K562 (cell line): Measurements from ENCODE around the gene HDHD3. TPM values are rescaled to one million over a fixed set of nuclear protein-coding genes. Genes with fewer than 3 reads are reported as not detected.

Source experiments
- ATAC-seq: fragments of 200-7000 bp; cut with Tn5 transposase; 3 replicates; pipeline ENCODE4 v1.9.1; 2020; ENCODE audit warnings: moderate library complexity
- BruUV-seq: library from RNA; stranded (reverse); fragments of 400-500 nt; replicated peaks from 2 replicates; lab custom pipeline; 2021; lab: Mats Ljungman, UMichigan
- CTCF ChIA-PET: fragments of 300-600 bp; formaldehyde crosslinking; extraction: SDS; loops from one replicate; lab custom pipeline; 2021; ENCODE audit warnings: low intra/inter-chr PET ratio; lab: Yijun Ruan, JAX
- POLR2A ChIA-PET: fragments of 300-600, 350-650 bp; sonication (Branson Sonifier 250); formaldehyde crosslinking; extraction: SDS; loops from one replicate; lab custom pipeline; 2021; ENCODE audit warnings: antibody characterized with exemption, inconsistent platforms; lab: Yijun Ruan, JAX
- DNase-seq, 4 experiments: peaks; one replicate each; pipeline versions ENCODE4 v3.0.0 to v3.0.0-alpha.2; 2011 to 2018; ENCODE audit warnings: low spot score in 3 of 4, mixed read lengths in 3 of 4; ENCODE audit errors: extremely low read depth in 1 of 4
- FAIRE-seq: peaks from 2 replicates; lab custom pipeline; 2011; peaks lifted over from hg19 to GRCh38; lab: Jason Lieb, UNC
- H2AFZ ChIP-seq: 2 replicates; pipeline ENCODE4 v1.6.0; 2011; ENCODE audit warnings: low read depth, low read length, control low read depth, inconsistent platforms
- H3K27ac ChIP-seq: fragments of 200-600 bp; 3 replicates; pipeline ENCODE4 v1.8.0; 2011; ENCODE audit warnings: low read depth, mild to moderate bottlenecking, control low read depth, inconsistent platforms, low read length, moderate library complexity, mixed read lengths; ENCODE audit errors: extremely low read depth
- H3K27me3 ChIP-seq, 2 experiments: fragments of 300-600 bp in 1 of 2; 2 replicates in 1 of 2; 3 replicates in 1 of 2; pipeline versions ENCODE4 v1.6.0 to v1.8.0; 2011; ENCODE audit warnings: inconsistent platforms in 2 of 2, low read length in 2 of 2, mild to moderate bottlenecking in 1 of 2, mixed read lengths in 1 of 2, moderate library complexity in 1 of 2; ENCODE audit not compliant: control insufficient read depth in 2 of 2, insufficient read depth in 2 of 2
- H3K36me3 ChIP-seq: fragments of 300-600 bp; 3 replicates; pipeline ENCODE4 v1.8.0; 2011; ENCODE audit warnings: mild to moderate bottlenecking, low read length, inconsistent platforms; ENCODE audit not compliant: control insufficient read depth, insufficient read depth
- H3K4me1 ChIP-seq, 2 experiments: fragments of 200-600 bp in 1 of 2; replicated peaks in 1 of 2; 2 replicates in 1 of 2; 3 replicates in 1 of 2; pipeline versions ENCODE4 v1.5.1 to v1.8.0; 2011; ENCODE audit warnings: inconsistent platforms in 2 of 2, low read length in 2 of 2, mild to moderate bottlenecking in 1 of 2, mixed read lengths in 1 of 2, moderate library complexity in 1 of 2; ENCODE audit not compliant: control insufficient read depth in 2 of 2, insufficient read depth in 2 of 2
- H3K4me2 ChIP-seq: 2 replicates; pipeline ENCODE4 v1.6.1; 2011; ENCODE audit warnings: low read length, control low read depth, inconsistent platforms, mixed read lengths; ENCODE audit not compliant: insufficient read depth
- H3K4me3 ChIP-seq: fragments of 200-600 bp; sonication (generic), shearing (Covaris generic); 2 replicates; pipeline ENCODE4 v1.5.1; 2016; ENCODE audit warnings: control low read depth, inconsistent platforms
- H3K79me2 ChIP-seq: fragments of 200-600 bp; 3 replicates; pipeline ENCODE4 v1.8.0; 2011; ENCODE audit warnings: low read length, inconsistent platforms; ENCODE audit not compliant: control insufficient read depth, insufficient read depth
- H3K9ac ChIP-seq, 2 experiments: 2 replicates each; pipeline versions ENCODE4 v1.6.0 to v1.6.1; 2011; ENCODE audit warnings: low read depth in 2 of 2, low read length in 2 of 2, control low read depth in 1 of 2, inconsistent platforms in 1 of 2, mild to moderate bottlenecking in 1 of 2, mixed read lengths in 1 of 2; ENCODE audit not compliant: insufficient read depth in 1 of 2
- H3K9me1 ChIP-seq: one replicate; pipeline ENCODE4 v1.6.0; 2011; ENCODE audit warnings: inconsistent platforms, mild to moderate bottlenecking, low read length, moderate library complexity; ENCODE audit not compliant: control insufficient read depth, insufficient read depth
- H3K9me3 ChIP-seq: replicated peaks from 2 replicates; pipeline ENCODE4 v1.5.1; 2011; ENCODE audit warnings: low read depth, low read length, inconsistent platforms; ENCODE audit not compliant: control insufficient read depth, insufficient read depth
- H4K20me1 ChIP-seq: replicated peaks from 2 replicates; pipeline ENCODE4 v1.6.1; 2011; ENCODE audit warnings: low read length, inconsistent platforms, mixed read lengths; ENCODE audit not compliant: control insufficient read depth, insufficient read depth
- ETV5 ChIP-seq: sonication (generic); formaldehyde crosslinking; IDR thresholded peaks from 2 replicates; pipeline ENCODE4 v1.4.0; 2020; ENCODE audit warnings: low read depth, mild to moderate bottlenecking, missing genetic modification reagents
- ETV6 ChIP-seq, 3 experiments: fragments of 150-350 bp in 1 of 3; sonication (generic) in 1 of 3; formaldehyde crosslinking in 1 of 3; IDR thresholded peaks; 2 replicates each; pipeline versions ENCODE4 v1.6.1 to v1.8.0; 2014 to 2022; ENCODE audit warnings: borderline replicate concordance in 2 of 3, low read depth in 2 of 3, antibody characterized with exemption in 1 of 3, low read length in 1 of 3, mild to moderate bottlenecking in 1 of 3, missing genetic modification reagents in 1 of 3
- KAT8 ChIP-seq: fragments of 450-650 bp; IDR thresholded peaks from 2 replicates; pipeline ENCODE4 v1.6.1; 2016; ENCODE audit warnings: low read depth, mild to moderate bottlenecking
- MCM5 ChIP-seq: fragments of 450-650 bp; IDR thresholded peaks from 2 replicates; pipeline ENCODE4 v1.6.1; 2016; ENCODE audit warnings: low read depth
- NCOA6 ChIP-seq: fragments of 450-650 bp; IDR thresholded peaks from 2 replicates; pipeline ENCODE4 v1.6.1; 2017; ENCODE audit warnings: mild to moderate bottlenecking
- NELFE ChIP-seq: IDR thresholded peaks from 2 replicates; pipeline ENCODE4 v1.6.1; 2011; ENCODE audit warnings: mild to moderate bottlenecking; ENCODE audit not compliant: insufficient read depth, insufficient read length
- PREB ChIP-seq: sonication (generic); formaldehyde crosslinking; IDR thresholded peaks from 2 replicates; pipeline ENCODE4 v1.8.1; 2023; ENCODE audit warnings: mild to moderate bottlenecking, missing genetic modification reagents
- SIN3B ChIP-seq: fragments of 450-650 bp; IDR thresholded peaks from 2 replicates; pipeline ENCODE4 v1.6.1; 2017; ENCODE audit warnings: low read depth, mild to moderate bottlenecking, moderate library complexity
- SMC3 ChIP-seq: conservative IDR thresholded peaks from 2 replicates; pipeline ENCODE4 v1.6.1; 2011; ENCODE audit warnings: low read depth, low read length, improper control_type of control experiment; ENCODE audit not compliant: insufficient read depth
- TBL1XR1 ChIP-seq, 2 experiments: IDR thresholded peaks; 2 replicates each; pipeline ENCODE4 v1.6.1; 2012; ENCODE audit warnings: improper control_type of control experiment in 2 of 2, low read length in 2 of 2, mild to moderate bottlenecking in 1 of 2
- TEAD2 ChIP-seq: fragments of 450-650 bp; IDR thresholded peaks from 2 replicates; pipeline ENCODE4 v1.6.1; 2016; ENCODE audit warnings: missing genetic modification characterization, control low read depth, missing compliant biosample characterization
- ZMIZ1 ChIP-seq, 2 experiments: fragments of 150-350 bp in 1 of 2; IDR thresholded peaks; 2 replicates each; pipeline ENCODE4 v1.6.1; 2012 to 2016; ENCODE audit warnings: low read depth in 2 of 2, low read length in 2 of 2, mild to moderate bottlenecking in 1 of 2, moderate library complexity in 1 of 2
- ZNF696 ChIP-seq: fragments of 250-450 bp; sonication (Bioruptor Pico); conservative IDR thresholded peaks from 2 replicates; pipeline ENCODE4 v1.4.0; 2020; ENCODE audit warnings: mild to moderate bottlenecking, moderate library complexity
- ZNF707 ChIP-seq: fragments of 250-450 bp; sonication (Bioruptor Pico); conservative IDR thresholded peaks from 2 replicates; pipeline ENCODE4 v1.8.0; 2022; ENCODE audit warnings: inconsistent platforms, mild to moderate bottlenecking, moderate library complexity
- ZNF764 ChIP-seq: fragments of 250-450 bp; sonication (Bioruptor Pico); IDR thresholded peaks from 2 replicates; pipeline ENCODE4 v1.4.0; 2020; ENCODE audit warnings: low read depth, mild to moderate bottlenecking, moderate library complexity
- WGBS: fragments of 100-300 bp; shearing (Covaris generic); methylation state at CpG from one replicate; pipeline ENCODE4 v1.1.6; 2016; ENCODE audit warnings: low coverage, mixed read lengths; ENCODE audit not compliant: insufficient coverage; ENCODE audit errors: missing lambda C conversion rate; 5-methylcytosine and 5-hydroxymethylcytosine counted together
- in situ Hi-C: fragments of 300-500 bp; cut with MboI; formaldehyde crosslinking; loops from 4 replicates; pipeline ENCODE4 v1.15.0; 2018; ENCODE audit warnings: inconsistent platforms, mixed read lengths
- intact Hi-C: fragments of 100-400 bp; cut with micrococcal nuclease; formaldehyde crosslinking; loops from 2 replicates; pipeline ENCODE4 v1.14.2; 2022
- polyA plus RNA-seq, 8 experiments: library from polyadenylated mRNA; depleted of rRNA in 4 of 8; stranded (reverse) in 5 of 8; unstranded in 3 of 8; fragments of >200 nt; fragmentation: Nextera tagmentation in 2 of 8; fragmentation: Illumina TruSeq in 1 of 8; extraction: Ambion mirVana in 2 of 8; extraction: Trizol in 1 of 8; gene quantifications; 2 replicates each; pipeline versions ENCODE4 v1.2.1 to v1.2.3, GENCODE V29; 2011 to 2014; ENCODE audit warnings: inconsistent platforms in 1 of 8, missing spikeins in 1 of 8
- total RNA-seq, 7 experiments: library from RNA; depleted of rRNA in 6 of 7; stranded (reverse); fragments of >200 nt in 6 of 7; fragmentation: Illumina TruSeq in 2 of 7; extraction: Trizol in 2 of 7; gene quantifications; 2 replicates each; pipeline versions ENCODE4 v1.2.1 to v1.2.3, GENCODE V29; 2011 to 2021; ENCODE audit warnings: low replicate concordance in 1 of 7

HDHD3 gene
- total and polyA plus RNA-seq, 9 of the 15 experiments (the other 6 are each of a cell fraction or from before 2014, with no cell fraction given), result 1.1 to 19.1 (median 10.9) TPM

- Histone ChIP-seq H4K20me1 (0 out of 2 replicates have a peak, but pooled peaks cover 3% of the 10 kb centered on the region), H3K4me2 (no peak overlapping the region), H3K36me3 (no peaks in the 10 kb centered on the region), H2AFZ (no peak overlapping the region), H3K27ac (no peak overlapping the region), H3K4me1 (peaks cover 22 to 42% of the 10 kb centered on the region in 2 experiments; a peak in 4 of 5 replicates), H3K9me3 (no peaks in the 10 kb centered on the region), H3K9ac (peak overlapping the region in 1 of 2 experiments; percentile 68; a peak in 2 of 4 replicates), H3K27me3 (no peaks in the 10 kb centered on the region), H3K79me2 (no peaks in the 10 kb centered on the region), H3K9me1 (no peaks in the 10 kb centered on the region), H3K4me3 (no peak overlapping the region)
- ChIA-PET POLR2A (interaction anchor here (0.7 to 4.5 kb wide), 5 partner anchors 9 to 89 kb away, joined by 3 to 43 read pairs (median 3); partner anchors contain the start of genes C9orf43 and POLE3), CTCF (no interaction called here)
- no peak for TF ChIP-seq SIN3B
- no peak for TF ChIP-seq ZNF707 (CRISPR knock-in tag)
- TF ChIP-seq KAT8, result no peak
- no peak for TF ChIP-seq TEAD2 (tag)
- TF ChIP-seq NCOA6, result no peak
- no peak for TF ChIP-seq MCM5
- TF ChIP-seq ETV6 (IDR thresholded peaks at IDR 0.05; ENCODE audit: borderline replicate concordance in 1 of 2, low read depth in 2 of 2, low read length in 1 of 2), result no peak
- TF ChIP-seq ETV6 (CRISPR knock-in tag; IDR thresholded peaks at IDR 0.05; ENCODE audit: borderline replicate concordance), result no peak
- TF ChIP-seq SMC3, result no peak
- TF ChIP-seq NELFE, result no peak
- no peak for TF ChIP-seq PREB (CRISPR knock-in tag)
- no peak for TF ChIP-seq ETV5 (CRISPR knock-in tag)
- TF ChIP-seq TBL1XR1 (IDR thresholded peaks at IDR 0.05; ENCODE audit: low read length in 2 of 2), result no peak
- TF ChIP-seq ZNF696 (CRISPR knock-in tag), result no peak
- TF ChIP-seq ZMIZ1 (IDR thresholded peaks at IDR 0.05; ENCODE audit: low read depth in 2 of 2, low read length in 2 of 2), result no peak
- TF ChIP-seq ZNF764 (CRISPR knock-in tag), result no peak
- intact Hi-C loops (loop anchor here (10.0 kb wide), 1 partner anchor 125 kb away; the partner anchor contains the start of genes CDC26 and PRPF4), in situ Hi-C loops (no loop called here)
- BruUV-seq, result no TSS peak
- FAIRE-seq (no peak), ATAC-seq (no peak), DNase-seq (no peak)
- 76% methylated on average over 3 of the region's 3 CpGs for WGBS
Measured at GRCh38 chr9:113399646-113400200, 22.9 kb upstream of the HDHD3 start.
